Activated CD8-positive, alpha-beta T cell treated with anti-CD3 and anti-CD28 coated beads for 36 hours (primary cell): Measurements from ENCODE around the gene PMM1. TPM values are rescaled to one million over a fixed set of nuclear protein-coding genes. Genes with fewer than 3 reads are reported as not detected.

Experiments used
- ATAC-seq: fragments of 200-7000 bp; cut with Tn5 transposase; one replicate; pipeline ENCODE4 v1.10.0; 2021; ENCODE audit warnings: mild to moderate bottlenecking, moderate library complexity
- CTCF ChIA-PET: fragments of 350-600 bp; sonication (Branson Sonifier 250); formaldehyde crosslinking; loops from one replicate; lab custom pipeline; 2021; ENCODE audit warnings: antibody characterized with exemption; lab: Charles Lee
- POLR2A ChIA-PET: fragments of 350-600 bp; sonication (Branson Sonifier 250); formaldehyde crosslinking; loops from one replicate; lab custom pipeline; 2021; ENCODE audit warnings: antibody characterized with exemption; lab: Charles Lee
- DNase-seq: peaks from one replicate; pipeline ENCODE4 v3.0.0-alpha.2; 2020
- H3K27ac Mint-ChIP-seq: one replicate; pipeline ENCODE4 v1.8.0; 2021; ENCODE audit warnings: mild to moderate bottlenecking, mixed read lengths
- H3K27me3 Mint-ChIP-seq: one replicate; pipeline ENCODE4 v1.8.0; 2021; ENCODE audit warnings: mixed read lengths
- H3K36me3 Mint-ChIP-seq: one replicate; pipeline ENCODE4 v1.8.0; 2021; ENCODE audit warnings: low read depth, mixed read lengths
- H3K4me1 Mint-ChIP-seq: one replicate; pipeline ENCODE4 v1.8.0; 2021; ENCODE audit warnings: low read depth, mixed read lengths
- H3K4me3 Mint-ChIP-seq: one replicate; pipeline ENCODE4 v1.8.0; 2021; ENCODE audit warnings: mild to moderate bottlenecking, moderate library complexity, mixed read lengths
- H3K9me3 Mint-ChIP-seq: one replicate; pipeline ENCODE4 v1.8.0; 2021; ENCODE audit warnings: mixed read lengths
- intact Hi-C: fragments of 100-400 bp; cut with micrococcal nuclease; formaldehyde crosslinking; loops from one replicate; pipeline ENCODE4 v1.10.0; 2022
- total RNA-seq, 2 experiments: library from RNA; stranded (reverse); gene quantifications; one replicate each; pipeline ENCODE4 v1.2.3, GENCODE V29; 2021
- TF ChIP-seq, protein P1 (sequence below): fragments of 200-600 bp; IDR thresholded peaks from one replicate; pipeline ENCODE4 v1.8.0; 2022; ENCODE audit warnings: antibody characterized with exemption, mild to moderate bottlenecking

Gene PMM1
- total RNA-seq, 2 experiments from 2014 or later, result 29.8 to 29.9 TPM

DNA sequence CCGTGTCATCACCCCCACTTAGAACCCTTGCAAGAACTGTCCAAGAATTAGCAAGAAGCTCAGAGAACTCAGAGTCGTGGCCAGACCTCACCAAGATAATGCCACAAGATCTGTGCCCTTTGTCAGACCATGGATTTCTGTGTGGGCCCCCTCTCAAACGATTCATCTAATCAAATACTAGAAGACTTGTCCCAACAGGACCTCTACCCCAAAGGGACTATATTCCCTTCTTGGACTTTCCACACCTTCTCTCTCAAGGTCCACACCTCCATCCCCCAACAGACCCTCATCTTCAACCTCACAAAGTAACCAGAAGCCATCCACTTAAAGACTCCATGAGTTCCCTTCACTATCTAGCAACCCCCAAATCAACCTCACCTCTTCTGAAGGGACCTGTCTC is 48.2 kb downstream of the PMM1 start:
- H3K36me3 Mint-ChIP-seq, result peaks cover 26% of the 10 kb centered on the region
- DNase-seq (no peak), ATAC-seq (no peak)
- peak overlapping the region; percentile 68 for H3K27ac Mint-ChIP-seq
- peak overlapping the region; percentile 7 for H3K4me3 Mint-ChIP-seq
- ChIA-PET POLR2A (interaction anchor here (0.6 to 2.3 kb wide), 4 partner anchors 9 to 115 kb away, joined by 3 to 7 read pairs (median 3); no protein-coding TSS in a partner anchor), CTCF (interaction anchor here (1.3 to 2.9 kb wide), 2 partner anchors 9 to 14 kb away, joined by 4 to 14 read pairs; no protein-coding TSS in a partner anchor)
- TF ChIP-seq, protein P1, sequence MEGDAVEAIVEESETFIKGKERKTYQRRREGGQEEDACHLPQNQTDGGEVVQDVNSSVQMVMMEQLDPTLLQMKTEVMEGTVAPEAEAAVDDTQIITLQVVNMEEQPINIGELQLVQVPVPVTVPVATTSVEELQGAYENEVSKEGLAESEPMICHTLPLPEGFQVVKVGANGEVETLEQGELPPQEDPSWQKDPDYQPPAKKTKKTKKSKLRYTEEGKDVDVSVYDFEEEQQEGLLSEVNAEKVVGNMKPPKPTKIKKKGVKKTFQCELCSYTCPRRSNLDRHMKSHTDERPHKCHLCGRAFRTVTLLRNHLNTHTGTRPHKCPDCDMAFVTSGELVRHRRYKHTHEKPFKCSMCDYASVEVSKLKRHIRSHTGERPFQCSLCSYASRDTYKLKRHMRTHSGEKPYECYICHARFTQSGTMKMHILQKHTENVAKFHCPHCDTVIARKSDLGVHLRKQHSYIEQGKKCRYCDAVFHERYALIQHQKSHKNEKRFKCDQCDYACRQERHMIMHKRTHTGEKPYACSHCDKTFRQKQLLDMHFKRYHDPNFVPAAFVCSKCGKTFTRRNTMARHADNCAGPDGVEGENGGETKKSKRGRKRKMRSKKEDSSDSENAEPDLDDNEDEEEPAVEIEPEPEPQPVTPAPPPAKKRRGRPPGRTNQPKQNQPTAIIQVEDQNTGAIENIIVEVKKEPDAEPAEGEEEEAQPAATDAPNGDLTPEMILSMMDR, result no peak
- no peaks in the 10 kb centered on the region for H3K27me3 Mint-ChIP-seq
- H3K9me3 Mint-ChIP-seq, result no peaks in the 10 kb centered on the region
- intact Hi-C loops, result no loop called here
- peaks cover 34% of the 10 kb centered on the region for H3K4me1 Mint-ChIP-seq

DNA sequence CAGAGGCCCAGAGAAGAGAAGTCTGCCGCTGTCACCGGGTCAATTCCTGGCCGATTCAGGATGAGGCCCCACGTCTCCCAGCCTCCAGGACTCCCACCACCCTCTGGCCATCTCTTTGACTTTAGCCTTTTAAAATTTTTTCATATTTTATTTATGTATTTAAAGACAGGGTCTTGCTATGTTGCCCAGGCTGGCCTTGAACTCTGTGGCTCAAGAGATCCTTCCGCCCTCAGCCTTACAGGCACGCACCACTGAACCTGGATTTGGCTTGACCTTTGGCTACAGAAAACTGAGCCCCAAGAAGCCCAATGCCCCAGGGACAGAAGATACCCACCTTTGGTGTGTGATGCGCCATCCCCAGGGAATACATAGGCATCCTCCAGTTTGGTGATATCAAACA is 49.3 kb downstream of the PMM1 start:
- no peak overlapping the region for H3K4me3 Mint-ChIP-seq
- ChIA-PET POLR2A (interaction anchor here (0.5 kb wide), 1 partner anchor 677 kb away, joined by 3 read pairs; no protein-coding TSS in a partner anchor), CTCF (no interaction called here)
- H3K27me3 Mint-ChIP-seq, result no peaks in the 10 kb centered on the region
- TF ChIP-seq, protein P1, result no peak
- intact Hi-C loops, result no loop called here
- ATAC-seq (no peak), DNase-seq (no peak)
- H3K27ac Mint-ChIP-seq, result peak overlapping the region; percentile 64
- peaks cover 34% of the 10 kb centered on the region for H3K4me1 Mint-ChIP-seq
- H3K9me3 Mint-ChIP-seq, result no peaks in the 10 kb centered on the region
- H3K36me3 Mint-ChIP-seq, result peaks cover 26% of the 10 kb centered on the region

DNA sequence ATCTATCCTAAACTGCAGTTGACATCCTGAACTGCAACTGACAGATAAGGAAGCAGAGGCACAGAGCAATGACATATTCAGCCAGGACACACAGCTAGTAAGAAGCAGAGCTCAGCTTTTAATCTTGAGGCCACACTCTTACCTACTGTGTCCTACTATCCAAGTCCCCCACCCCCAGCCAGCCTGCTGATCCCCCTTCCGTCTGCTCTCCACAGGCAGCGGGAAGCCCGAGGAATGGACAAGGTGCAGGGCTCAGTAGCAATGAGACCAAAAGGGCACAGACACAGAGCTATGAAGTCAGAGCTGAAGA is 49.7 kb downstream of the PMM1 start:
- Mint-ChIP-seq H3K4me1 (peaks cover 30% of the 10 kb centered on the region), H3K9me3 (no peaks in the 10 kb centered on the region), H3K27me3 (no peaks in the 10 kb centered on the region), H3K36me3 (peaks cover 29% of the 10 kb centered on the region), H3K27ac (no peak overlapping the region), H3K4me3 (no peak overlapping the region)
- DNase-seq, result no peak
- POLR2A ChIA-PET, result interaction anchor here (0.5 kb wide), 1 partner anchor 678 kb away, joined by 3 read pairs; no protein-coding TSS in a partner anchor
- CTCF ChIA-PET, result interaction anchor here (1.2 kb wide), 1 partner anchor 13 kb away, joined by 4 read pairs; no protein-coding TSS in a partner anchor
- ATAC-seq, result no peak
- intact Hi-C loops, result no loop called here
- TF ChIP-seq, protein P1, result no peak

DNA sequence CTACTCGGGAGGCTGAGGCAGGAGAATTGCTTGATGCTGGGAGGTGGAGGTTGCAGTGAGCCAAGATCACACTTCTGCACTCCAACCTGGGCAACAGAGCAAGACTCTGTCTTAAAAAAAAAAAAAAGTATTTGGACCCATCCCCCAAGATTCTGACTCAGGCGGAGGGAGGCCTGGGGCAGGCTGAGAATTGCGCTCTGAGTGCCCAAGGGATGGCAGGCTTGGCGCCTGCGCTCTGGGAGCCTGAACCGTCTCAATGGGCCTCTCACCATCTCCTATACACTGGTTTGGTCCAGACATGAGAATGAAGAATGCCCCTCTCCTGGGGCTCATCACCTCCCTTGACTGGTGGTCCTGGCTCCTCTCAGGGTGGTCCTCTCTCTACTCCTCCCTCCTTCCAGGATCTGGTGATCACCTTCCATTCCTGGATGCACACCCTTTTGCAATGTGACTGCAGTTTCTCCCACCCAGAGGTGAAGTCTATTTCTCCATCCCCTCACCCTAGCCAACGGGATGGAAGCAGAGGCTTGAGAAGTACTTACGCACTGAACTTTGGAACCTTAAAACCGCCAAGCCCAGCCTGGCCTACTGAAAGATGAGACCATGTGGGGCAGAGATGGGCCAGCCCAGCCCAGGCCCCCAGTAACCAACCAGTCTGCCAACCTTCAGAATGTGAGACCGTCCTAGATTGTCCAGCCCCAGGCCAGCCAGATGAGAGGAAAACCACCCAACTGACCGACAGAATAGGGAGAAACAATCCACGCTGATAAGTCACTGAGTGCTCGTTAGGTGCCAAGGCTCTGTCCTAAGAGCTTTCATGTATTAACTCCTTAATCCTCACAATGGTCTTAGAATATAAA is 50.3 kb downstream of the PMM1 start:
- DNase-seq, result no peak
- Mint-ChIP-seq H3K27me3 (no peaks in the 10 kb centered on the region), H3K36me3 (peaks cover 29% of the 10 kb centered on the region), H3K4me1 (peaks cover 25% of the 10 kb centered on the region), H3K4me3 (no peak overlapping the region), H3K9me3 (no peaks in the 10 kb centered on the region), H3K27ac (peak overlapping the region; percentile 32)
- intact Hi-C loops, result no loop called here
- CTCF ChIA-PET, result interaction anchor here (1.2 kb wide), 1 partner anchor 12 kb away, joined by 4 read pairs; no protein-coding TSS in a partner anchor
- no peak for ATAC-seq
- POLR2A ChIA-PET, result no interaction called here
- TF ChIP-seq, protein P1, result no peak

DNA sequence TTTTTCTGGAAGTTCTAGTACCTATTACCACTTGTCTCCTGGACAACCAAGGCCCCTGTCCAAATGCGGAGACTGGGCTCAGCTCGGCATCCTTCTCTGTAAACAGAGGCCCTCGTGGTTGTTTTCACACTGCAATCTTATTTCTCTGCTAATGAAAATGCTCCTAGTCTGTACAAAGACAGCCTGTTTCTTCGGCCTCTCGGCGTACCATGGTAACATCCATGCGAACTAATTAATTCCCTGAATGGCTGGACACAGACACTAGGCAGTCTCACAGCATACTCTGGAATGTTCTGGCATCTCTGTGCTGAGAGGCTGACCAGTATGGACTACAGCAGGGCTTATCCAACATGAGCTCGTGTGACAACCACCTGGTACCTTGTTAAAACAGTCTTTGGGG is 51.1 kb downstream of the PMM1 start:
- H3K9me3 Mint-ChIP-seq, result no peaks in the 10 kb centered on the region
- H3K27ac Mint-ChIP-seq, result no peak overlapping the region
- TF ChIP-seq, protein P1, result no peak
- intact Hi-C loops, result no loop called here
- ChIA-PET CTCF (interaction anchor here (1.2 to 1.5 kb wide), 2 partner anchors 12 to 135 kb away, joined by 4 to 8 read pairs; no protein-coding TSS in a partner anchor), POLR2A (interaction anchor here (0.9 kb wide), 1 partner anchor 21 kb away, joined by 3 read pairs; no protein-coding TSS in a partner anchor)
- H3K36me3 Mint-ChIP-seq, result peaks cover 28% of the 10 kb centered on the region
- ATAC-seq, result no peak
- H3K4me3 Mint-ChIP-seq, result no peak overlapping the region
- H3K4me1 Mint-ChIP-seq, result peaks cover 22% of the 10 kb centered on the region
- DNase-seq, result no peak
- no peaks in the 10 kb centered on the region for H3K27me3 Mint-ChIP-seq
